ENCODE measurements around the gene SNX18.

Gene SNX18

DNA sequence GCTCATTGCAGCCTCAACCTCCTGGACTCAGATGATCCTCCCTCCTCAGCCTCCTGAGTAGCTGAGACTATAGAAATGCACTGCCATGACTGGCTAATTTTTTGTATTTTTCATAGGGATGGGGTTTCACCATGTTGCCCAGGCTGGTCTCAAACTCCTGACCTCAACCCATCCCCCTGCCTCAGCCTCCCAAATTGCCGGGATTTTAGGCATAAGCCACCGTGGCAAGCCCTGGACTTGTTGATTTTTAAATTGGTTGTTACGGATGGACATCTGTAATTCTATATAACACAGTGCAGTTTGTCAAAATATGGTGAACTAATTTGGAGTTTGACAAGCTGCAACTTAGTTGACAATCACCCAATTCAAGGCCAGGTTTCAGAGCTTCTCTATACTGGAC lies 22.7 kb downstream of the SNX18 start:
- no peak overlapping the region for H3K4me3 ChIP-seq (ENCODE audit: low read depth, low read length)
- TF ChIP-seq CTCF (IDR thresholded peaks at IDR 0.05; ENCODE audit: low read depth, low read length): no peak

GRCh38 chr5:54541823-54542783 lies 24.5 kb downstream of the SNX18 start:
- H3K4me3 ChIP-seq (ENCODE audit: low read depth, low read length): no peak overlapping the region
- no peak for TF ChIP-seq CTCF (IDR thresholded peaks at IDR 0.05; ENCODE audit: low read depth, low read length)

GRCh38 chr5:54544044-54544443 lies 26.5 kb downstream of the SNX18 start:
- no peak overlapping the region for H3K4me3 ChIP-seq (ENCODE audit: low read depth, low read length)

DNA sequence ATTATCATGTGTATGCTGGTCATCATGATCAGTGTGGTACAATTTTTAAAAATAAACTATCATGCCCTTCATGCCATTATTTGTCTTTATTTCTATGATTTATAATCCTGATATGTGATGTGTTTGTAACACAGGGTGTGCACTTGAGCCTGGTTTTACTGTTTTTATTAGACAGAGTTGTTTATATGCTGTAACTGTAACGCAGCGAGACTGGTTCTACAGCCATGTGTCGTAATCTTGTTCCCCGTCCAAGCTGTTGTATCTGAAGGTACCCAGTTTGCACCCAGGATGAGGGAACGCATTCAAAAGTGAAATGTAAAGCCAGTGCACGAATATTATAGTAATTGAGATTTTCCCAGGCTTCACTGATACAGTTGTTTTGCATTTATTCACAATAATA lies 28.2 kb downstream of the SNX18 start:
- TF ChIP-seq CTCF (IDR thresholded peaks at IDR 0.05; ENCODE audit: low read depth, low read length): no peak
- no peak overlapping the region for H3K4me3 ChIP-seq (ENCODE audit: low read depth, low read length)

More at GRCh38 chr5:54544044-54544443, 26.5 kb downstream of the SNX18 start:
- TF ChIP-seq CTCF (IDR thresholded peaks at IDR 0.05; ENCODE audit: low read depth, low read length): no peak

DNA sequence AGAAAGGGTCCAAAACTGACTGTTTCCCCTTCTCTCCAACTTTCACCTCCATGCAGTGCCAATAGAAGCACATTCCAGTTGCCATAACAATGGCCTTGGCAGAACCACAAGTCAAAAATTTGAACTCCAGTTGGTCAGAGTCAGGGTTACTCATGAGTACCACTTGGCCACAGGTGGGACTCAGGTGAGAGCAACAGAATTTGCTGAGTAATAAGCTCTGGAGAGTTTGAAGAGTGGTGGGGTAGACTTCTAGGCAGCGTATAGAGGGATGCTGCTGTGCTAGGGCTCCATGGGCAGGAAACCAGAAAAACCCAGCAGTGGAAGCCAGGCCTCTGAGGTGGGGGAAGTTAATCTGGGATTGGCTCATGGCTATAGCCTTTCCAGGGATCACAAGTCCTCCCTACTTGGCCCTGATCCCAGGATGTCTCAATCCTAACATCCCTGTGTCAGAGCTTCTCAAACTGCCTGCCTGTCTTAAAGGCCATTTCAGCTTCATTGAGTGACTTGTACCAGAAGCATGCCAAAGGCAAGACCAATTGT lies 30.2 kb downstream of the SNX18 start:
- TF ChIP-seq CTCF (IDR thresholded peaks at IDR 0.05; ENCODE audit: low read depth, low read length): no peak
- H3K4me3 ChIP-seq (ENCODE audit: low read depth, low read length): no peak overlapping the region

- H3K4me3 ChIP-seq (ENCODE audit: low read depth, low read length): no peak overlapping the region
- no peak for TF ChIP-seq CTCF (IDR thresholded peaks at IDR 0.05; ENCODE audit: low read depth, low read length)
Observed at GRCh38 chr5:54548565-54548964, 31.0 kb downstream of the SNX18 start.

- no peak for TF ChIP-seq CTCF (IDR thresholded peaks at IDR 0.05; ENCODE audit: low read depth, low read length)
- H3K4me3 ChIP-seq (ENCODE audit: low read depth, low read length): no peak overlapping the region
Observed at GRCh38 chr5:54551292-54551691, 33.7 kb downstream of the SNX18 start.

Measured in WI38 (cell line).